ENCODE results near the gene TBC1D2B. TPM values are rescaled to one million over a fixed set of nuclear protein-coding genes. Genes with fewer than 3 reads are reported as not detected.
A peak's percentile ranks its signal among the peaks of the same experiment; 100 is the strongest.

Gene TBC1D2B
- total and polyA plus RNA-seq, 8 donors = 9.3 to 61.7 (median 38.8) TPM

DNA sequence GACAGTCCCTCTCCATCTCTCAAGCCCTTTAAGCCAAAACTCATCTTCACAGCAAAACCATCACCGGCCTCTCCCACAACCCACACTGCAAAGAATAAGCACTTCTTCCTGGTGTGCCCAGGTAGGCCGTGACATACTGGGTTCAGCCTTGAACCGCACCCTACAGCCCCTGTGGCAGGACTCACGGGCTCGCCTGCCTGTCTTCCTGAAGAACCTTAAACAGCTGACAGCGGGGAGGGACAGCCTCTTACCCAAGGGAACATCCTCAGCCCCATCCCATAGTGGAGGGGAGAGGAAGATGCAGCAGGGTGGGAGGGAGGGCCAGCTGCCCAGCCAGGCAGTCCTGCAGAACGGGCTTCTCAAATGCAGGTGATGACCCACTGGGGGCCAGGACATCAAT lies 40.2 kb downstream of the TBC1D2B start:
- H3K36me3 ChIP-seq = peaks cover 0 to 37% (median 26%) of the 10 kb centered on the region in 4 donors
- no peak overlapping the region for H3K4me3 ChIP-seq
- 69 to 72% (median 70%) methylated on average over 6 to 7 of the region's 7 CpGs for WGBS, 5 donors
- no peak for TF ChIP-seq POLR2A (IDR thresholded peaks at IDR 0.05)
- TF ChIP-seq POLR2AphosphoS5 (IDR thresholded peaks at IDR 0.05) = no peak
- no peak for TF ChIP-seq EP300 (IDR thresholded peaks at IDR 0.05)
- TF ChIP-seq, protein P1, sequence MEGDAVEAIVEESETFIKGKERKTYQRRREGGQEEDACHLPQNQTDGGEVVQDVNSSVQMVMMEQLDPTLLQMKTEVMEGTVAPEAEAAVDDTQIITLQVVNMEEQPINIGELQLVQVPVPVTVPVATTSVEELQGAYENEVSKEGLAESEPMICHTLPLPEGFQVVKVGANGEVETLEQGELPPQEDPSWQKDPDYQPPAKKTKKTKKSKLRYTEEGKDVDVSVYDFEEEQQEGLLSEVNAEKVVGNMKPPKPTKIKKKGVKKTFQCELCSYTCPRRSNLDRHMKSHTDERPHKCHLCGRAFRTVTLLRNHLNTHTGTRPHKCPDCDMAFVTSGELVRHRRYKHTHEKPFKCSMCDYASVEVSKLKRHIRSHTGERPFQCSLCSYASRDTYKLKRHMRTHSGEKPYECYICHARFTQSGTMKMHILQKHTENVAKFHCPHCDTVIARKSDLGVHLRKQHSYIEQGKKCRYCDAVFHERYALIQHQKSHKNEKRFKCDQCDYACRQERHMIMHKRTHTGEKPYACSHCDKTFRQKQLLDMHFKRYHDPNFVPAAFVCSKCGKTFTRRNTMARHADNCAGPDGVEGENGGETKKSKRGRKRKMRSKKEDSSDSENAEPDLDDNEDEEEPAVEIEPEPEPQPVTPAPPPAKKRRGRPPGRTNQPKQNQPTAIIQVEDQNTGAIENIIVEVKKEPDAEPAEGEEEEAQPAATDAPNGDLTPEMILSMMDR (IDR thresholded peaks at IDR 0.05) = no peak
- H3K27me3 ChIP-seq = no peaks in the 10 kb centered on the region
- peak overlapping the region in 3 of 5 donors; percentile 17 to 83 (median 33) for H3K27ac ChIP-seq
- H3K9me3 ChIP-seq = no peaks in the 10 kb centered on the region
- H3K4me1 ChIP-seq = peaks cover 37 to 88% (median 48%) of the 10 kb centered on the region in 4 donors
- peak in 1 of 2 donors; percentile 1 for DNase-seq
- intact Hi-C loops (cut with DNase I; ENCODE audit: low total_unique reads) = no loop called here

DNA sequence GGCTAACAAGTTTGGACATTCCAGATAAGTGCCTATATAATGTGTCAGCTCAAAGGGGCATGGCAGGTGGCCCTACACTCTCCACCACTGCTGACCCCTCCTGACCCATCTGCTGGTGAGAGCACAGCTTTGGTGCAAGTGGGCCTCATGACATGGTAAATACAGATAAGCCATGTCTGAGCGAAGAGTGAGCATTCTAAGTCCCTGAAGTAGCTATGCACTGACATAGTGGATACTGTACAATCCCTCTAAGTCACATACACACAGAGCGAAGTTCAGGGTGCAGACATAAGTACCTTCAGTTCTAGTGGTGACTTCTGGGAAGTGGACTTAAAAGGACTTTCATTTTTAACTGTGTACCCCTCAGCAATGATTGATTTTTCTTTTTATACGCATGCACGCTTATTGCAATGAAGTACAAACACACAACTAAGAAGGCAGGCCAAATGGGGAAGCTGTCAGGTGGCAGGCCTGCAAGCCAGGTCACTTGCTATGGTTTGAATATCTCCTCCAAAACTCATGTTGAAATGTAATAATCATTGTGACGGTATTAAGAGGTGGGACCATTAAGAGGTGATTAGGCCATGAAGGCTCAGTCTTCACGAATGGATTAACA lies 41.5 kb downstream of the TBC1D2B start:
- Histone ChIP-seq H3K4me1 (peaks cover 37 to 90% (median 48%) of the 10 kb centered on the region in 4 donors), H3K27me3 (no peaks in the 10 kb centered on the region), H3K27ac (peak overlapping the region in 4 of 5 donors; percentile 46 to 84 (median 80)), H3K4me3 (no peak overlapping the region), H3K36me3 (peaks cover 0 to 24% (median 18%) of the 10 kb centered on the region in 4 donors), H3K9me3 (no peaks in the 10 kb centered on the region)
- WGBS, 5 donors = 75 to 87% (median 80%) methylated on average over 6 of the region's 6 CpGs
- DNase-seq = peak in 1 of 2 donors; percentile 38
- TF ChIP-seq, protein P1 (IDR thresholded peaks at IDR 0.05) = no peak
- no peak for TF ChIP-seq POLR2AphosphoS5 (IDR thresholded peaks at IDR 0.05)
- TF ChIP-seq EP300 (IDR thresholded peaks at IDR 0.05) = no peak
- TF ChIP-seq POLR2A (IDR thresholded peaks at IDR 0.05) = no peak
- intact Hi-C loops (cut with DNase I; ENCODE audit: low total_unique reads) = no loop called here

DNA sequence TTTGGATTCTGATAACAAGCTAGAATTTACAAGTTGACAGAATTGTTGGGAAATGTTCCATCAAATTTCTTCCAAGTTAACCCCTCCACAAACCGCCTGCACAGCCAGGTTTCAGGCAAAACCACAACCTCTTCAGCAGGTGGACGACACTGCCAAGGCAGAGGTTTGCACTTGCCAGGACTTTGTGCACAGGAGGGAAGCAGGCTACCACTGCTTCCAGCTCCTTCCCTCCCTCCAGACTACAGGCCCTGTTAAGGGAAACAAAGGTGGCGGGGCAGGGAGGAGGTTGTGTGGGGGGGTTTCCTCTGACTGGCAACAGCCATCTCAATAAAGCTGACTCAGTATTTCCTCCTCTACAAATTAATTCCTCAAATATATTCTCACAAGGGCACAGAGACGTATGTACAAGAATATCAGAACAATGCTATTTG lies 42.2 kb downstream of the TBC1D2B start:
- no peak overlapping the region for H3K4me3 ChIP-seq
- intact Hi-C loops (cut with DNase I; ENCODE audit: low total_unique reads) = no loop called here
- H3K9me3 ChIP-seq = no peaks in the 10 kb centered on the region
- WGBS, 5 donors = 19 to 46% (median 26%) methylated on average over 4 of the region's 4 CpGs
- peak; percentile 51 to 60 for DNase-seq
- H3K27ac ChIP-seq = peak overlapping the region; percentile 11 to 84 (median 76)
- no peak for TF ChIP-seq POLR2A (IDR thresholded peaks at IDR 0.05)
- TF ChIP-seq, protein P1 (IDR thresholded peaks at IDR 0.05) = no peak
- no peak for TF ChIP-seq EP300 (IDR thresholded peaks at IDR 0.05)
- no peak for TF ChIP-seq POLR2AphosphoS5 (IDR thresholded peaks at IDR 0.05)
- H3K27me3 ChIP-seq = no peaks in the 10 kb centered on the region
- H3K4me1 ChIP-seq = peaks cover 37 to 86% (median 48%) of the 10 kb centered on the region in 4 donors
- peaks cover 0 to 27% (median 18%) of the 10 kb centered on the region in 4 donors for H3K36me3 ChIP-seq

DNA sequence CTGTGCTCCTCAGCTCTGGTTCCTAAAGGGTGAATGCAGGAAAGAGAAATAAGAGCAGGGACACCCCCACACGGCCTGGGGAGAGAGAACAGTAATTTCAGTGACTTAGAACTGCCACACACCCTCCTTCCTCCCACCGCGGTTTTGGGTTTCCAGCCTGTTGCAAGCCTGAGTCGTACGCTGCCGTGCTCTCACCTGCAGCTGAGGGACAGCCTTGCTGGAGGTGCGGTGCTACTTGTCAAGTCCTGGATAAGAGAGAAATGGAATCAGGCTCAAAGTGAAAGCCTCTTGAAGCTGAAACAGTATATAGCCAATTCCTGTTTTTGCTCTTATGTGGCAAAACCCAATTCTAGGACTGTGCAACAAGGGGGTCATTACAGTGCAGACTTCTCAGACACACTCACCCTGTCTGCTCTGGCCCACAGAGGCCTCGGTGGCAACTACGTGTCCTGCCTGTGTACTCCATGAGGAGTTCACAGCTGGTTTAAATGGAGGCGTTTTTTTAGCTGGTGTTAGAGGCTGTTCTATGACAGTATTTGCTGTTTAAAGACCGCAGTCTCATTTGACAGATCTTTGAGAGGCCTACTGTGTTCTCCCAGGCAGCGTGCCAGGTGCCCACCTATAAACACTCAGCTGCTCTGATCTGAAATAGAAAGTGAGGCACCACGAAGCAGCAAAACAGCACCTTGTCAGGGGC lies 42.9 kb downstream of the TBC1D2B start:
- H3K9me3 ChIP-seq = no peaks in the 10 kb centered on the region
- peak overlapping the region in 1 of 4 donors; percentile 21 for H3K4me3 ChIP-seq
- intact Hi-C loops (cut with DNase I; ENCODE audit: low total_unique reads) = no loop called here
- peaks cover 5 to 27% (median 18%) of the 10 kb centered on the region in 4 donors for H3K36me3 ChIP-seq
- no peaks in the 10 kb centered on the region for H3K27me3 ChIP-seq
- peak; percentile 66 to 67 for DNase-seq
- H3K27ac ChIP-seq = peak overlapping the region; percentile 43 to 84 (median 76)
- TF ChIP-seq EP300 (IDR thresholded peaks at IDR 0.05) (no peak), POLR2A (IDR thresholded peaks at IDR 0.05) (no peak), POLR2AphosphoS5 (IDR thresholded peaks at IDR 0.05) (peak in 1 of 3 donors; percentile 9)
- TF ChIP-seq, protein P1 (IDR thresholded peaks at IDR 0.05) = no peak
- WGBS, 5 donors = 18 to 38% (median 22%) methylated on average over 11 to 13 of the region's 13 CpGs
- H3K4me1 ChIP-seq = peaks cover 37 to 80% (median 48%) of the 10 kb centered on the region in 4 donors

All from stomach (tissue), 9 donors.